Right atrium auricular region (tissue), 2 donors: ENCODE results near the gene RAE1. TPM values are rescaled to one million over a fixed set of nuclear protein-coding genes. Genes with fewer than 3 reads are reported as not detected.

Experiments used
- DNase-seq: peaks from one replicate; pipeline ENCODE4 v3.0.0-alpha.2; 2019; ENCODE audit warnings: low spot score
- H3K27ac ChIP-seq, 2 donors: fragments of 200-600 bp; sonication (generic); 1 replicate in 1 of 2; 2 replicates in 1 of 2; pipeline ENCODE4 v1.5.1; 2016 to 2019
- H3K27me3 ChIP-seq, 2 donors: fragments of 200-600 bp; sonication (generic); one replicate each; pipeline versions ENCODE4 v1.5.1 to v1.6.0; 2017 to 2019
- H3K36me3 ChIP-seq: fragments of 200-600 bp; sonication (generic); one replicate; pipeline ENCODE4 v1.5.1; 2016
- H3K4me1 ChIP-seq, 2 donors: fragments of 200-600 bp; sonication (generic); one replicate each; pipeline versions ENCODE4 v1.5.1 to v1.6.0; 2017 to 2019
- H3K4me3 ChIP-seq, 2 donors: fragments of 200-600 bp; sonication (generic); 1 replicate in 1 of 2; 2 replicates in 1 of 2; pipeline ENCODE4 v1.5.1; 2017 to 2019; ENCODE audit warnings: mild to moderate bottlenecking in 1 of 2, moderate library complexity in 1 of 2
- H3K9me3 ChIP-seq, 2 donors: fragments of 200-600 bp; sonication (generic); one replicate each; pipeline ENCODE4 v1.5.1; 2019
- CTCF ChIP-seq, 2 donors: fragments of 200-600 bp; sonication (generic); IDR thresholded peaks; one replicate each; pipeline ENCODE4 v1.5.1; 2019; ENCODE audit warnings: antibody characterized with exemption in 2 of 2
- total RNA-seq, 2 donors: library from RNA; depleted of rRNA; stranded (reverse); fragments of >200 nt; gene quantifications; one replicate each; pipeline ENCODE4 v1.1.0, GENCODE V29; 2016

RAE1 gene
- total RNA-seq, 2 donors from 2014 or later, result 11.6 to 11.8 TPM

GRCh38 chr20:57316795-57317201 lies 34.3 kb upstream of the RAE1 start:
- Histone ChIP-seq H3K4me1 (no peaks in the 10 kb centered on the region), H3K27me3 (no peaks in the 10 kb centered on the region), H3K36me3 (no peaks in the 10 kb centered on the region), H3K9me3 (no peaks in the 10 kb centered on the region), H3K4me3 (no peak overlapping the region), H3K27ac (no peak overlapping the region)
- TF ChIP-seq CTCF (IDR thresholded peaks at IDR 0.05), result no peak
- peak; percentile 52 for DNase-seq

DNA sequence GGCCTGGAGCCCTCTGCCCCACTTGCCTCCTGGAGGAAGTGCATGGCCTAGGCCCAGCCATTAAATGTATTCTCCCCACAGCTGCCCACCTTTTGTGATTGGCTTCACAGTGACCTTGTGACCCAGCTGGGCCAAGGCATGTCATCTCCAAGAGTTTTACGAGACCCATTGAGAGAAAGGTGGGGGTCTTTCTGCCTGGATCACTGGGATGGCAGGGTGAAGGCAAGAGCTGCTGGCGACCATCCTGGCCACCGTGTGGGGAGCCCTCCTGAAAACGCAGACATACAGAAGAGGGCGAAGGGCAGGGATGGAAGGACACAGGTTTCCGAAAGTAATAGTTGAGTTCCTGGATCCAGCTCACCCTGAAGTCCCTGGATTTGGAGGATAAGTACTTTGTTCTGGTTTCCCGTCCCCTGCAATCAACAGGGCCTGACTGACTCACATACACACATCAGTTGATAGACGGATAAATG lies 33.7 kb upstream of the RAE1 start:
- no peak overlapping the region for H3K4me3 ChIP-seq
- TF ChIP-seq CTCF (IDR thresholded peaks at IDR 0.05), result no peak
- H3K27ac ChIP-seq, result no peak overlapping the region
- DNase-seq, result peak; percentile 32
- no peaks in the 10 kb centered on the region for H3K4me1 ChIP-seq
- no peaks in the 10 kb centered on the region for H3K27me3 ChIP-seq
- H3K36me3 ChIP-seq, result no peaks in the 10 kb centered on the region
- no peaks in the 10 kb centered on the region for H3K9me3 ChIP-seq

DNA sequence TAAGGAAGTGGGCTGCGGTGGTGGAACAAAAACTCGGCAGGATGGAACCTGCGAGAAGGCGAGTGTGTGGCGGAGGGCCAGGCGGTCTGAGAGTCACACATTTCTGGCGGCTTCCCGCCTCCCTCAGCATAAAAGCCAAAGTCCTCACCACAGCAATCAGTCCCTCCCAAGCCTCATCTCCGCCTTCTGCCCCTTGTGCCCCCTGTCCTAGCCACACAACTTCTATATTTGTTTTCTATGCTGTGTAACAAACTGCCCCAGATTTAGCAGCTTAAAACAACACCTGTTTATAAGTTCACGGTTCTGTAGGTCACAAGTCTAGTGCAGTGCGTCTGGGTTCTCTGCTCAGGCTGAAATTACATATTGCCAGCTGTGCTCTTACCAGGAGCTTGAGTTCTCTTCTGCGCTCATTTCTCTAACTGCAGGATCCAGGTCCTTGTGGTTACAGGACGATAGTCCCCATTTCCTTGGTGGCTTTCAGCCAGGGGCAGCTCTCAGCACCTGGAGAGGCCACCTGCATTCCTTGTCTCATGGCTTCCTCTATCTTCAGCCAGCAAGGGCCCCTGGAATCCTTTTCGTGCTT lies 33.2 kb upstream of the RAE1 start:
- Histone ChIP-seq H3K27ac (no peak overlapping the region), H3K4me3 (no peak overlapping the region), H3K36me3 (no peaks in the 10 kb centered on the region), H3K27me3 (no peaks in the 10 kb centered on the region), H3K4me1 (no peaks in the 10 kb centered on the region), H3K9me3 (no peaks in the 10 kb centered on the region)
- no peak for TF ChIP-seq CTCF (IDR thresholded peaks at IDR 0.05)
- peak; percentile 28 for DNase-seq

DNA sequence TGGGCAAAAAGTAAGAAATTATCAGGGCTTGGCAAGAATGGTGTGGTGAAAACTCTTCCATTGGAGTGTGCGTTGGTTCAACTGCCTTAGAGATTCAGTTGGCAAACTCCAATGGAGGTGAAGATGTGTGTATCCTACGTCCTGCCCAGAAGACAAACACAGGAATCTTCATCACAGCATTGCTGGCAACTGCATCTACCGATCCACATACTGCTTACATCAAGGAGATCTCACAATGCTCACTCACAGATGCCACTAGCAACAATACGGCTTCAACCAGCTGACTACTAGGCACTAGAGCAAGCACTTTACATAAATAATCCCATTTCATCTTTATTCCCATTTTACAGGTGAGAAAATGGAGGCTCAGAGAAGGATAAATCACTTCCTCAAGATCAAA lies 31.5 kb upstream of the RAE1 start:
- no peak for TF ChIP-seq CTCF (IDR thresholded peaks at IDR 0.05)
- Histone ChIP-seq H3K4me1 (no peaks in the 10 kb centered on the region), H3K4me3 (no peak overlapping the region), H3K9me3 (no peaks in the 10 kb centered on the region), H3K36me3 (no peaks in the 10 kb centered on the region), H3K27me3 (no peaks in the 10 kb centered on the region), H3K27ac (no peak overlapping the region)
- DNase-seq, result no peak

GRCh38 chr20:57320358-57320757 lies 30.7 kb upstream of the RAE1 start:
- Histone ChIP-seq H3K4me3 (no peak overlapping the region), H3K27me3 (no peaks in the 10 kb centered on the region), H3K36me3 (no peaks in the 10 kb centered on the region), H3K9me3 (no peaks in the 10 kb centered on the region), H3K4me1 (no peaks in the 10 kb centered on the region), H3K27ac (no peak overlapping the region)
- TF ChIP-seq CTCF (IDR thresholded peaks at IDR 0.05), result no peak
- DNase-seq, result no peak

DNA sequence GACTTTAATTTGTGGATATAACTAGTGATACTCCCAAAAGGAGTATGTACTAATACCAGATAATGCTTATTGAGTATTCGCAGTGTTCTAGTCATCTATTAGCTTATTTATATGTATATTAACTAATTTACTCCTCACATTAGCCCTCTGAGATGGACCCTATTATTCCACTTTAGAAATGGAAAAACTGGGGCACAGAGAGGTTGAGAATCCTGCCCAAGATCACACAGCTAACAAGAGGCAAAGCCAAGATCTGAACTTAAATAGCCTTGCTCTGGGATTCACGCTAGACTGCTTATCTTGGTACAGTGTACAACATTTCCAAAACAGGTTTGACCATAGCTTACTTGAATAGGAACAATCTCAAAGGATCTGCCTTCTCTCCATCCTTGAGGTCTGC lies 29.9 kb upstream of the RAE1 start:
- Histone ChIP-seq H3K9me3 (no peaks in the 10 kb centered on the region), H3K36me3 (no peaks in the 10 kb centered on the region), H3K27me3 (no peaks in the 10 kb centered on the region), H3K4me1 (no peaks in the 10 kb centered on the region), H3K4me3 (no peak overlapping the region), H3K27ac (no peak overlapping the region)
- no peak for DNase-seq
- TF ChIP-seq CTCF (IDR thresholded peaks at IDR 0.05), result no peak
